SK-N-SH treated with all-trans-retinoic acid at 6 μM for 48 hours (cell line): ENCODE results near the gene IGF1R.

Experiments used
- ATAC-seq: fragments of 200-7000 bp; cut with Tn5 transposase; 3 replicates; pipeline ENCODE4 v1.9.1; 2020; ENCODE audit warnings: mild to moderate bottlenecking, moderate library complexity
- ARNTL ChIP-seq: fragments of 450-650 bp; formaldehyde crosslinking; IDR thresholded peaks from 2 replicates; pipeline ENCODE4 v1.5.0; 2020; ENCODE audit warnings: low read depth, mild to moderate bottlenecking, moderate library complexity, borderline replicate concordance
- BACH2 ChIP-seq: fragments of 250-450 bp; sonication (Bioruptor Pico); IDR thresholded peaks from 2 replicates; pipeline ENCODE4 v1.9.0; 2021; ENCODE audit warnings: mild to moderate bottlenecking, borderline replicate concordance
- CSDC2 ChIP-seq: fragments of 250-450 bp; sonication (Bioruptor Pico); IDR thresholded peaks from 2 replicates; pipeline ENCODE4 v1.5.0; 2020; ENCODE audit warnings: mild to moderate bottlenecking, moderate library complexity
- CSRNP3 ChIP-seq: fragments of 250-450 bp; sonication (Bioruptor Pico); IDR thresholded peaks from 2 replicates; pipeline ENCODE4 v1.5.1; 2021; ENCODE audit warnings: mild to moderate bottlenecking, moderate library complexity
- ESRRG ChIP-seq: fragments of 250-450 bp; sonication (Bioruptor Pico); IDR thresholded peaks from 2 replicates; pipeline ENCODE4 v1.6.1; 2021; ENCODE audit warnings: mild to moderate bottlenecking
- GLIS3 ChIP-seq: fragments of 250-450 bp; sonication (Bioruptor Pico); IDR thresholded peaks from 2 replicates; pipeline ENCODE4 v1.5.0; 2020; ENCODE audit warnings: mild to moderate bottlenecking, moderate library complexity
- ISL1 ChIP-seq: fragments of 250-450 bp; sonication (Bioruptor Pico); IDR thresholded peaks from 2 replicates; pipeline ENCODE4 v2.1.2; 2022; ENCODE audit warnings: mild to moderate bottlenecking, moderate library complexity
- OSR1 ChIP-seq: fragments of 250-450 bp; sonication (Bioruptor Pico); IDR thresholded peaks from 2 replicates; pipeline ENCODE4 v1.8.0; 2022; ENCODE audit warnings: moderate library complexity, mild to moderate bottlenecking, inconsistent platforms
- PATZ1 ChIP-seq: fragments of 250-450 bp; sonication (Bioruptor Pico); IDR thresholded peaks from 2 replicates; pipeline ENCODE4 v1.8.0; 2020; ENCODE audit warnings: mild to moderate bottlenecking, moderate library complexity, borderline replicate concordance
- PPARA ChIP-seq: fragments of 250-450 bp; sonication (Bioruptor Pico); IDR thresholded peaks from 2 replicates; pipeline ENCODE4 v1.5.0; 2020; ENCODE audit warnings: mild to moderate bottlenecking, borderline replicate concordance
- RARB ChIP-seq: fragments of 250-450 bp; sonication (Bioruptor Pico); IDR thresholded peaks from 2 replicates; pipeline ENCODE4 v1.8.0; 2021; ENCODE audit warnings: mild to moderate bottlenecking, moderate library complexity
- SNAI2 ChIP-seq: fragments of 250-450 bp; sonication (Bioruptor Pico); IDR thresholded peaks from 2 replicates; pipeline ENCODE4 v1.5.0; 2020; ENCODE audit warnings: mild to moderate bottlenecking, moderate library complexity
- TCF4 ChIP-seq: fragments of 250-450 bp; sonication (Bioruptor Pico); IDR thresholded peaks from 2 replicates; pipeline ENCODE4 v1.8.0; 2021; ENCODE audit warnings: mild to moderate bottlenecking, moderate library complexity, borderline replicate concordance
- TOX ChIP-seq: fragments of 250-450 bp; sonication (Bioruptor Pico); IDR thresholded peaks from 2 replicates; pipeline ENCODE4 v1.8.0; 2021; ENCODE audit warnings: mild to moderate bottlenecking, moderate library complexity, borderline replicate concordance
- TSHZ2 ChIP-seq: fragments of 250-450 bp; sonication (Bioruptor Pico); IDR thresholded peaks from 2 replicates; pipeline ENCODE4 v1.5.0; 2020; ENCODE audit warnings: mild to moderate bottlenecking, moderate library complexity
- ZC3H10 ChIP-seq: fragments of 250-450 bp; sonication (Bioruptor Pico); IDR thresholded peaks from 2 replicates; pipeline ENCODE4 v1.5.1; 2021; ENCODE audit warnings: mild to moderate bottlenecking, moderate library complexity
- ZFP3 ChIP-seq: fragments of 250-450 bp; sonication (Bioruptor Pico); IDR thresholded peaks from 2 replicates; pipeline ENCODE4 v1.5.0; 2020; ENCODE audit warnings: mild to moderate bottlenecking, moderate library complexity
- ZFP30 ChIP-seq: fragments of 450-650 bp; formaldehyde crosslinking; IDR thresholded peaks from 2 replicates; pipeline ENCODE4 v1.5.0; 2022; ENCODE audit warnings: mild to moderate bottlenecking, moderate library complexity
- ZNF565 ChIP-seq: fragments of 450-650 bp; formaldehyde crosslinking; conservative IDR thresholded peaks from 2 replicates; pipeline ENCODE4 v1.5.0; 2020; ENCODE audit warnings: low read depth, mild to moderate bottlenecking, moderate library complexity
- ZNF70 ChIP-seq: fragments of 450-650 bp; formaldehyde crosslinking; IDR thresholded peaks from 2 replicates; pipeline ENCODE4 v1.5.0; 2020; ENCODE audit warnings: mild to moderate bottlenecking, moderate library complexity
- ZNF8 ChIP-seq: fragments of 450-650 bp; formaldehyde crosslinking; IDR thresholded peaks from 2 replicates; pipeline ENCODE4 v1.5.0; 2020; ENCODE audit warnings: mild to moderate bottlenecking, moderate library complexity
- TF ChIP-seq, protein P1 (sequence below): fragments of 250-450 bp; sonication (Bioruptor Pico); IDR thresholded peaks from 2 replicates; pipeline ENCODE4 v1.5.1; 2020; ENCODE audit warnings: low read depth, mild to moderate bottlenecking, moderate library complexity
- TF ChIP-seq, protein P2 (sequence below): fragments of 250-450 bp; sonication (Bioruptor Pico); IDR thresholded peaks from 2 replicates; pipeline ENCODE4 v1.8.0; 2021; ENCODE audit warnings: low read depth, mild to moderate bottlenecking, moderate library complexity, borderline replicate concordance

IGF1R gene

GRCh38 chr15:98823616-98824015, 175.3 kb downstream of the IGF1R start:
- no peak for ATAC-seq
- TF ChIP-seq ZC3H10 (CRISPR knock-in tag) (no peak), CSDC2 (CRISPR knock-in tag) (no peak), GLIS3 (CRISPR knock-in tag) (no peak)

- no peak for ATAC-seq
Measured at GRCh38 chr15:98824595-98824994, 176.3 kb downstream of the IGF1R start.

DNA sequence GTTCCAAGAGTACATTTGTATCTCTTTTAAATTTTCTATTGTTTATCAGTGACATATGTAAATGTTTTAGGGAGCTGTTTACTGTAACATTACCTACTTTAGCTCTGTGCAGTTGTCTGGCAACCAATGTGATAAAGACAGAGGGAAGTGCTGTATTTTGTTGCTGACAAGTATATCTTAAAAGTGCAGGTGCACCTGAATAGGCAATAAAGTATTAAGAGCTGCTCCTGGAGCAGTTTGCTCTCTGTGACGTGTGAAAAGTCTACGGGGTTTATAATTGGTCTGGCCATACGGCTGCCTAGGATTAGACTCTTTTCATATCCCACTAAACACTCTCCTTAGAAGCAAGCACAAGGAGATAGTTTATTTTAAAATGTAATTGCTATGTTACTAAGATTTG, 178.3 kb downstream of the IGF1R start:
- ATAC-seq: no peak
- no peak for TF ChIP-seq ZNF565 (CRISPR knock-in tag)
- no peak for TF ChIP-seq ZNF70 (CRISPR knock-in tag)
- no peak for TF ChIP-seq TSHZ2 (CRISPR knock-in tag)
- TF ChIP-seq, protein P1, sequence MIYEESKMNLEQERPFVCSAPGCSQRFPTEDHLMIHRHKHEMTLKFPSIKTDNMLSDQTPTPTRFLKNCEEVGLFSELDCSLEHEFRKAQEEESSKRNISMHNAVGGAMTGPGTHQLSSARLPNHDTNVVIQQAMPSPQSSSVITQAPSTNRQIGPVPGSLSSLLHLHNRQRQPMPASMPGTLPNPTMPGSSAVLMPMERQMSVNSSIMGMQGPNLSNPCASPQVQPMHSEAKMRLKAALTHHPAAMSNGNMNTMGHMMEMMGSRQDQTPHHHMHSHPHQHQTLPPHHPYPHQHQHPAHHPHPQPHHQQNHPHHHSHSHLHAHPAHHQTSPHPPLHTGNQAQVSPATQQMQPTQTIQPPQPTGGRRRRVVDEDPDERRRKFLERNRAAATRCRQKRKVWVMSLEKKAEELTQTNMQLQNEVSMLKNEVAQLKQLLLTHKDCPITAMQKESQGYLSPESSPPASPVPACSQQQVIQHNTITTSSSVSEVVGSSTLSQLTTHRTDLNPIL (CRISPR knock-in tag): no peak
- TF ChIP-seq ZFP3 (CRISPR knock-in tag): no peak
- no peak for TF ChIP-seq ZNF8 (CRISPR knock-in tag)
- no peak for TF ChIP-seq CSDC2 (CRISPR knock-in tag)
- no peak for TF ChIP-seq TOX (CRISPR knock-in tag)
- TF ChIP-seq OSR1: no peak
- TF ChIP-seq CSRNP3: no peak
- no peak for TF ChIP-seq ZFP30 (CRISPR knock-in tag)
- no peak for TF ChIP-seq PPARA
- TF ChIP-seq RARB (CRISPR knock-in tag): no peak
- TF ChIP-seq TCF4 (CRISPR knock-in tag): no peak
- TF ChIP-seq ISL1 (CRISPR knock-in tag): no peak
- TF ChIP-seq ARNTL (CRISPR knock-in tag): no peak
- TF ChIP-seq SNAI2 (CRISPR knock-in tag): no peak
- no peak for TF ChIP-seq ZC3H10 (CRISPR knock-in tag)
- TF ChIP-seq PATZ1 (CRISPR knock-in tag): no peak
- no peak for TF ChIP-seq ESRRG

More at GRCh38 chr15:98824595-98824994, 176.3 kb downstream of the IGF1R start:
- no peak for TF ChIP-seq TOX (CRISPR knock-in tag)
- no peak for TF ChIP-seq RARB (CRISPR knock-in tag)
- TF ChIP-seq TCF4 (CRISPR knock-in tag): no peak
- no peak for TF ChIP-seq ZC3H10 (CRISPR knock-in tag)
- TF ChIP-seq SNAI2 (CRISPR knock-in tag): no peak
- no peak for TF ChIP-seq ISL1 (CRISPR knock-in tag)
- TF ChIP-seq, all 23 proteins: peak for 0

GRCh38 chr15:98827217-98827616, 178.9 kb downstream of the IGF1R start:
- TF ChIP-seq BACH2 (no peak), PATZ1 (CRISPR knock-in tag) (no peak), OSR1 (no peak), GLIS3 (CRISPR knock-in tag) (no peak), RARB (CRISPR knock-in tag) (no peak), TOX (CRISPR knock-in tag) (no peak), ARNTL (CRISPR knock-in tag) (no peak), ZNF565 (CRISPR knock-in tag) (no peak), ZNF8 (CRISPR knock-in tag) (no peak), ESRRG (no peak), SNAI2 (CRISPR knock-in tag) (no peak)
- TF ChIP-seq, protein P1 (CRISPR knock-in tag): no peak
- TF ChIP-seq, protein P2, sequence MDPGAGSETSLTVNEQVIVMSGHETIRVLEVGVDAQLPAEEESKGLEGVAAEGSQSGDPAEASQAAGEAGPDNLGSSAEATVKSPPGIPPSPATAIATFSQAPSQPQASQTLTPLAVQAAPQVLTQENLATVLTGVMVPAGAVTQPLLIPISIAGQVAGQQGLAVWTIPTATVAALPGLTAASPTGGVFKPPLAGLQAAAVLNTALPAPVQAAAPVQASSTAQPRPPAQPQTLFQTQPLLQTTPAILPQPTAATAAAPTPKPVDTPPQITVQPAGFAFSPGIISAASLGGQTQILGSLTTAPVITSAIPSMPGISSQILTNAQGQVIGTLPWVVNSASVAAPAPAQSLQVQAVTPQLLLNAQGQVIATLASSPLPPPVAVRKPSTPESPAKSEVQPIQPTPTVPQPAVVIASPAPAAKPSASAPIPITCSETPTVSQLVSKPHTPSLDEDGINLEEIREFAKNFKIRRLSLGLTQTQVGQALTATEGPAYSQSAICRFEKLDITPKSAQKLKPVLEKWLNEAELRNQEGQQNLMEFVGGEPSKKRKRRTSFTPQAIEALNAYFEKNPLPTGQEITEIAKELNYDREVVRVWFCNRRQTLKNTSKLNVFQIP (CRISPR knock-in tag): no peak
- no peak for ATAC-seq
